K562 (cell line): ENCODE measurements around the gene DGCR8. TPM values are rescaled to one million over a fixed set of nuclear protein-coding genes. Genes with fewer than 3 reads are reported as not detected.

Experiments
- CHD1 ChIP-seq: fragments of 200-600 bp; sonication (generic); IDR thresholded peaks from one replicate; pipeline ENCODE4 v1.6.1; 2012; ENCODE audit warnings: mild to moderate bottlenecking, moderate library complexity, low read length, inconsistent platforms
- HDAC6 ChIP-seq: IDR thresholded peaks from 2 replicates; pipeline ENCODE4 v1.6.1; 2012; ENCODE audit warnings: low read depth, mild to moderate bottlenecking, control low read depth, inconsistent platforms, low read length, moderate library complexity
- HNRNPL ChIP-seq: fragments of 200-400 bp; formaldehyde crosslinking; IDR thresholded peaks from 2 replicates; pipeline ENCODE4 v1.6.1; 2017; ENCODE audit warnings: low read depth, mild to moderate bottlenecking, low read length
- LCOR ChIP-seq: sonication (generic); formaldehyde crosslinking; IDR thresholded peaks from 2 replicates; pipeline ENCODE4 v1.8.0; 2022; ENCODE audit warnings: mild to moderate bottlenecking, missing genetic modification reagents
- SUPT5H ChIP-seq: fragments of 450-650 bp; IDR thresholded peaks from 2 replicates; pipeline ENCODE4 v1.6.1; 2016
- ZNF561 ChIP-seq: fragments of 450-650 bp; formaldehyde crosslinking; conservative IDR thresholded peaks from 2 replicates; pipeline ENCODE4 v1.4.0; 2020; ENCODE audit warnings: mild to moderate bottlenecking, moderate library complexity
- ZNF695 ChIP-seq: fragments of 450-650 bp; formaldehyde crosslinking; IDR thresholded peaks from 2 replicates; pipeline ENCODE4 v1.4.0; 2020; ENCODE audit warnings: mild to moderate bottlenecking, moderate library complexity
- ZNF764 ChIP-seq: fragments of 250-450 bp; sonication (Bioruptor Pico); IDR thresholded peaks from 2 replicates; pipeline ENCODE4 v1.4.0; 2020; ENCODE audit warnings: low read depth, mild to moderate bottlenecking, moderate library complexity
- polyA plus RNA-seq, 8 experiments: library from polyadenylated mRNA; depleted of rRNA in 4 of 8; stranded (reverse) in 5 of 8; unstranded in 3 of 8; fragments of >200 nt; fragmentation: Nextera tagmentation in 2 of 8; fragmentation: Illumina TruSeq in 1 of 8; extraction: Ambion mirVana in 2 of 8; extraction: Trizol in 1 of 8; gene quantifications; 2 replicates each; pipeline versions ENCODE4 v1.2.1 to v1.2.3, GENCODE V29; 2011 to 2014; ENCODE audit warnings: inconsistent platforms in 1 of 8, missing spikeins in 1 of 8
- total RNA-seq, 7 experiments: library from RNA; depleted of rRNA in 6 of 7; stranded (reverse); fragments of >200 nt in 6 of 7; fragmentation: Illumina TruSeq in 2 of 7; extraction: Trizol in 2 of 7; gene quantifications; 2 replicates each; pipeline versions ENCODE4 v1.2.1 to v1.2.3, GENCODE V29; 2011 to 2021; ENCODE audit warnings: low replicate concordance in 1 of 7
- TF ChIP-seq, protein P1 (sequence below): fragments of 250-450 bp; sonication (Bioruptor Pico); IDR thresholded peaks from 2 replicates; pipeline ENCODE4 v1.9.0; 2021; ENCODE audit warnings: mild to moderate bottlenecking, inconsistent platforms
- TF ChIP-seq, protein P2 (sequence below): fragments of 250-450 bp; sonication (Bioruptor Pico); IDR thresholded peaks from 2 replicates; pipeline ENCODE4 v1.4.0; 2020; ENCODE audit warnings: mild to moderate bottlenecking
- TF ChIP-seq, protein P3 (sequence below): fragments of 450-650 bp; IDR thresholded peaks from 2 replicates; pipeline ENCODE4 v1.6.1; 2016; ENCODE audit warnings: borderline replicate concordance
- TF ChIP-seq, protein P4 (sequence below): fragments of 250-450 bp; sonication (Bioruptor Pico); IDR thresholded peaks from 2 replicates; pipeline ENCODE4 v1.8.0; 2022; ENCODE audit warnings: inconsistent platforms, mild to moderate bottlenecking, moderate library complexity, borderline replicate concordance
- TF ChIP-seq, protein P5 (sequence below): fragments of 450-650 bp; formaldehyde crosslinking; IDR thresholded peaks from 2 replicates; pipeline ENCODE4 v1.4.0; 2020; ENCODE audit warnings: mild to moderate bottlenecking, moderate library complexity
- TF ChIP-seq, protein P6 (sequence below): sonication (generic); formaldehyde crosslinking; IDR thresholded peaks from 2 replicates; pipeline ENCODE4 v1.5.0; 2020; ENCODE audit warnings: missing genetic modification reagents
- TF ChIP-seq, protein P7 (sequence below): sonication (generic); formaldehyde crosslinking; IDR thresholded peaks from 2 replicates; pipeline ENCODE4 v1.9.0; 2022; ENCODE audit warnings: mild to moderate bottlenecking, missing genetic modification reagents

DGCR8 gene
- total and polyA plus RNA-seq, 9 of the 15 experiments (the other 6 are each of a cell fraction or from before 2014, with no cell fraction given): 5.9 to 144 (median 80.1) TPM

DNA sequence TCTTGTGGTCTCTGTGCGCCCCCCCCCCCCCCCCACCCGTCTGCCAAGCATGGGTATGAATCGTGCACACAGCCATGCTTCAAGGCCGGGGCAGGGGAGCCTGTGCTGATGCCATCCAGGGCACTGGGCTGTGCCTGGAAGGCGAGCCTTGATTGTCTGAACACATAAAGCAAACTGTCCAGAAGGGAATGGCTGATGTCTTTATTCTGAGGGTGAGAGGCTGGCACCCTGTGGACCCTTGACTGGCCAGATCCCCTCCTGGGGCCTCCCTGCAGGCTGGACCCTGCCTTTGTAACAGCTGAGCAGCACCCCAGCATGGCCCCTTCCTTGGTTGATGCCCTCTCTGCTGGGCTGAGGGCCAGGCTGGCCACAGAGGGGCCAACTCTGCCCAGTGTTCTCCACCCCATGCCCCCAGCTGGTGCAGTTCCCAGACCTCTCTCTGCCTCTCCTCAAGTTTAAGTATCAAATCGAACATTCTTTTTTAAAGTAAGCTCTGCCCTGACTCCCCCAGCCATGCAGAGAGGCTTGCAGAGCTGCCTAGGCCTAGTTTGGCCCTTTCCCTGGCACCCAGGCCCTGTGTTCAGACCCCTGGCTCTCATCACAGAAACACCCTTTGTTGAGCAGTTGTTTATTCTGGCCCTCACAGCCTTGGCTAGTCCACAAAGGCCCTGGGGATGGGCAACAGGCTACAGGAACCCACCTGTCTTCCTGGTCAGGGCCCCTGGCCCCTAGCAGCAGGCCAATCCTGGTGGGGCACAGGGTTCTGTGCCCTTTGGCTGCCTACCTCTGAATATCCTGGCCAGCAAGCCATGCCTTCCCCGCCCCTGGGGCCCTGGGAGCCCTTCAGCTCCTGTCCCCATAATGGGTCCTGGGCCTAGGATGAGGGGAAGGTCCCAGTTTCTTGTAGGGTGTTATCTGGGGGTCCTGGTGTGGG is 31.9 kb downstream of the DGCR8 start (continued):
- TF ChIP-seq, protein P1, sequence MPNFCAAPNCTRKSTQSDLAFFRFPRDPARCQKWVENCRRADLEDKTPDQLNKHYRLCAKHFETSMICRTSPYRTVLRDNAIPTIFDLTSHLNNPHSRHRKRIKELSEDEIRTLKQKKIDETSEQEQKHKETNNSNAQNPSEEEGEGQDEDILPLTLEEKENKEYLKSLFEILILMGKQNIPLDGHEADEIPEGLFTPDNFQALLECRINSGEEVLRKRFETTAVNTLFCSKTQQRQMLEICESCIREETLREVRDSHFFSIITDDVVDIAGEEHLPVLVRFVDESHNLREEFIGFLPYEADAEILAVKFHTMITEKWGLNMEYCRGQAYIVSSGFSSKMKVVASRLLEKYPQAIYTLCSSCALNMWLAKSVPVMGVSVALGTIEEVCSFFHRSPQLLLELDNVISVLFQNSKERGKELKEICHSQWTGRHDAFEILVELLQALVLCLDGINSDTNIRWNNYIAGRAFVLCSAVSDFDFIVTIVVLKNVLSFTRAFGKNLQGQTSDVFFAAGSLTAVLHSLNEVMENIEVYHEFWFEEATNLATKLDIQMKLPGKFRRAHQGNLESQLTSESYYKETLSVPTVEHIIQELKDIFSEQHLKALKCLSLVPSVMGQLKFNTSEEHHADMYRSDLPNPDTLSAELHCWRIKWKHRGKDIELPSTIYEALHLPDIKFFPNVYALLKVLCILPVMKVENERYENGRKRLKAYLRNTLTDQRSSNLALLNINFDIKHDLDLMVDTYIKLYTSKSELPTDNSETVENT (CRISPR knock-in tag): peak; percentile 72
- 0 out of 2 replicates have a peak, but pooled peaks have one; percentile 57 for TF ChIP-seq ZNF764 (CRISPR knock-in tag)
- TF ChIP-seq CHD1: peak; percentile 44
- TF ChIP-seq HNRNPL: no peak
- peak; percentile 63; the same call in 1 of the 2 replicates for TF ChIP-seq HDAC6
- TF ChIP-seq, protein P2, sequence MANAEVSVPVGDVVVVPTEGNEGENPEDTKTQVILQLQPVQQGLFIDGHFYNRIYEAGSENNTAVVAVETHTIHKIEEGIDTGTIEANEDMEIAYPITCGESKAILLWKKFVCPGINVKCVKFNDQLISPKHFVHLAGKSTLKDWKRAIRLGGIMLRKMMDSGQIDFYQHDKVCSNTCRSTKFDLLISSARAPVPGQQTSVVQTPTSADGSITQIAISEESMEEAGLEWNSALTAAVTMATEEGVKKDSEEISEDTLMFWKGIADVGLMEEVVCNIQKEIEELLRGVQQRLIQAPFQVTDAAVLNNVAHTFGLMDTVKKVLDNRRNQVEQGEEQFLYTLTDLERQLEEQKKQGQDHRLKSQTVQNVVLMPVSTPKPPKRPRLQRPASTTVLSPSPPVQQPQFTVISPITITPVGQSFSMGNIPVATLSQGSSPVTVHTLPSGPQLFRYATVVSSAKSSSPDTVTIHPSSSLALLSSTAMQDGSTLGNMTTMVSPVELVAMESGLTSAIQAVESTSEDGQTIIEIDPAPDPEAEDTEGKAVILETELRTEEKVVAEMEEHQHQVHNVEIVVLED (CRISPR knock-in tag): peak; percentile 47; the same call in 1 of the 2 replicates
- TF ChIP-seq, protein P3, sequence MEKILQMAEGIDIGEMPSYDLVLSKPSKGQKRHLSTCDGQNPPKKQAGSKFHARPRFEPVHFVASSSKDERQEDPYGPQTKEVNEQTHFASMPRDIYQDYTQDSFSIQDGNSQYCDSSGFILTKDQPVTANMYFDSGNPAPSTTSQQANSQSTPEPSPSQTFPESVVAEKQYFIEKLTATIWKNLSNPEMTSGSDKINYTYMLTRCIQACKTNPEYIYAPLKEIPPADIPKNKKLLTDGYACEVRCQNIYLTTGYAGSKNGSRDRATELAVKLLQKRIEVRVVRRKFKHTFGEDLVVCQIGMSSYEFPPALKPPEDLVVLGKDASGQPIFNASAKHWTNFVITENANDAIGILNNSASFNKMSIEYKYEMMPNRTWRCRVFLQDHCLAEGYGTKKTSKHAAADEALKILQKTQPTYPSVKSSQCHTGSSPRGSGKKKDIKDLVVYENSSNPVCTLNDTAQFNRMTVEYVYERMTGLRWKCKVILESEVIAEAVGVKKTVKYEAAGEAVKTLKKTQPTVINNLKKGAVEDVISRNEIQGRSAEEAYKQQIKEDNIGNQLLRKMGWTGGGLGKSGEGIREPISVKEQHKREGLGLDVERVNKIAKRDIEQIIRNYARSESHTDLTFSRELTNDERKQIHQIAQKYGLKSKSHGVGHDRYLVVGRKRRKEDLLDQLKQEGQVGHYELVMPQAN: peak; percentile 9; the same call in 1 of the 2 replicates
- TF ChIP-seq, protein P4, sequence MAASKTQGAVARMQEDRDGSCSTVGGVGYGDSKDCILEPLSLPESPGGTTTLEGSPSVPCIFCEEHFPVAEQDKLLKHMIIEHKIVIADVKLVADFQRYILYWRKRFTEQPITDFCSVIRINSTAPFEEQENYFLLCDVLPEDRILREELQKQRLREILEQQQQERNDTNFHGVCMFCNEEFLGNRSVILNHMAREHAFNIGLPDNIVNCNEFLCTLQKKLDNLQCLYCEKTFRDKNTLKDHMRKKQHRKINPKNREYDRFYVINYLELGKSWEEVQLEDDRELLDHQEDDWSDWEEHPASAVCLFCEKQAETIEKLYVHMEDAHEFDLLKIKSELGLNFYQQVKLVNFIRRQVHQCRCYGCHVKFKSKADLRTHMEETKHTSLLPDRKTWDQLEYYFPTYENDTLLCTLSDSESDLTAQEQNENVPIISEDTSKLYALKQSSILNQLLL (CRISPR knock-in tag): peak; percentile 74; the same call in 1 of the 2 replicates
- TF ChIP-seq ZNF561: peak; percentile 59; the same call in 1 of the 2 replicates
- TF ChIP-seq SUPT5H: peak; percentile 84
- TF ChIP-seq, protein P5, sequence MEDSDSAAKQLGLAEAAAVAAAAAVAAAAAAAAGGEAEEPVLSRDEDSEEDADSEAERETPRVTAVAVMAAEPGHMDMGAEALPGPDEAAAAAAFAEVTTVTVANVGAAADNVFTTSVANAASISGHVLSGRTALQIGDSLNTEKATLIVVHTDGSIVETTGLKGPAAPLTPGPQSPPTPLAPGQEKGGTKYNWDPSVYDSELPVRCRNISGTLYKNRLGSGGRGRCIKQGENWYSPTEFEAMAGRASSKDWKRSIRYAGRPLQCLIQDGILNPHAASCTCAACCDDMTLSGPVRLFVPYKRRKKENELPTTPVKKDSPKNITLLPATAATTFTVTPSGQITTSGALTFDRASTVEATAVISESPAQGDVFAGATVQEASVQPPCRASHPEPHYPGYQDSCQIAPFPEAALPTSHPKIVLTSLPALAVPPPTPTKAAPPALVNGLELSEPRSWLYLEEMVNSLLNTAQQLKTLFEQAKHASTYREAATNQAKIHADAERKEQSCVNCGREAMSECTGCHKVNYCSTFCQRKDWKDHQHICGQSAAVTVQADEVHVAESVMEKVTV (CRISPR knock-in tag): peak; percentile 11; the same call in 1 of the 2 replicates
- TF ChIP-seq, protein P6, sequence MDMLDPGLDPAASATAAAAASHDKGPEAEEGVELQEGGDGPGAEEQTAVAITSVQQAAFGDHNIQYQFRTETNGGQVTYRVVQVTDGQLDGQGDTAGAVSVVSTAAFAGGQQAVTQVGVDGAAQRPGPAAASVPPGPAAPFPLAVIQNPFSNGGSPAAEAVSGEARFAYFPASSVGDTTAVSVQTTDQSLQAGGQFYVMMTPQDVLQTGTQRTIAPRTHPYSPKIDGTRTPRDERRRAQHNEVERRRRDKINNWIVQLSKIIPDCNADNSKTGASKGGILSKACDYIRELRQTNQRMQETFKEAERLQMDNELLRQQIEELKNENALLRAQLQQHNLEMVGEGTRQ (CRISPR knock-in tag): no peak
- TF ChIP-seq, protein P7, sequence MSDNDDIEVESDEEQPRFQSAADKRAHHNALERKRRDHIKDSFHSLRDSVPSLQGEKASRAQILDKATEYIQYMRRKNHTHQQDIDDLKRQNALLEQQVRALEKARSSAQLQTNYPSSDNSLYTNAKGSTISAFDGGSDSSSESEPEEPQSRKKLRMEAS (CRISPR knock-in tag): no peak
- TF ChIP-seq ZNF695 (CRISPR knock-in tag): peak; percentile 50; the same call in 1 of the 2 replicates
- TF ChIP-seq LCOR (CRISPR knock-in tag): no peak
